ENCODE results near the gene ACADL. TPM values are rescaled to one million over a fixed set of nuclear protein-coding genes. Genes with fewer than 3 reads are reported as not detected.

Gene ACADL
- total and polyA plus RNA-seq, 2 donors (not counting 3 experiments of a cell fraction or from before 2014, with no cell fraction given) = not detected

GRCh38 chr2:210195101-210195852 lies 30.0 kb downstream of the ACADL start:
- no peak for TF ChIP-seq POLR2A (IDR thresholded peaks at IDR 0.05; ENCODE audit: low read depth, low read length)
- TF ChIP-seq, protein P1, sequence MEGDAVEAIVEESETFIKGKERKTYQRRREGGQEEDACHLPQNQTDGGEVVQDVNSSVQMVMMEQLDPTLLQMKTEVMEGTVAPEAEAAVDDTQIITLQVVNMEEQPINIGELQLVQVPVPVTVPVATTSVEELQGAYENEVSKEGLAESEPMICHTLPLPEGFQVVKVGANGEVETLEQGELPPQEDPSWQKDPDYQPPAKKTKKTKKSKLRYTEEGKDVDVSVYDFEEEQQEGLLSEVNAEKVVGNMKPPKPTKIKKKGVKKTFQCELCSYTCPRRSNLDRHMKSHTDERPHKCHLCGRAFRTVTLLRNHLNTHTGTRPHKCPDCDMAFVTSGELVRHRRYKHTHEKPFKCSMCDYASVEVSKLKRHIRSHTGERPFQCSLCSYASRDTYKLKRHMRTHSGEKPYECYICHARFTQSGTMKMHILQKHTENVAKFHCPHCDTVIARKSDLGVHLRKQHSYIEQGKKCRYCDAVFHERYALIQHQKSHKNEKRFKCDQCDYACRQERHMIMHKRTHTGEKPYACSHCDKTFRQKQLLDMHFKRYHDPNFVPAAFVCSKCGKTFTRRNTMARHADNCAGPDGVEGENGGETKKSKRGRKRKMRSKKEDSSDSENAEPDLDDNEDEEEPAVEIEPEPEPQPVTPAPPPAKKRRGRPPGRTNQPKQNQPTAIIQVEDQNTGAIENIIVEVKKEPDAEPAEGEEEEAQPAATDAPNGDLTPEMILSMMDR (IDR thresholded peaks at IDR 0.05; ENCODE audit: extremely low read depth in 1 of 2, insufficient read depth in 1 of 2, low read depth in 1 of 2, low read length in 2 of 2) = peak; percentile 31 to 45
- Histone ChIP-seq H3K27ac (ENCODE audit: insufficient read depth, low read depth, low read length) (no peak overlapping the region), H3K4me3 (replicated peaks in 1 of 3; ENCODE audit: insufficient read depth in 1 of 3, low read depth in 1 of 3, low read length in 3 of 3) (peak overlapping the region; percentile 13 to 76 (median 45)), H4K20me1 (replicated peaks; ENCODE audit: control insufficient read depth, extremely low read depth, insufficient read depth, low read length) (no peaks in the 10 kb centered on the region), H3K36me3 (ENCODE audit: control insufficient read depth in 2 of 2, extremely low read depth in 1 of 2, insufficient read depth in 2 of 2, low read length in 2 of 2) (no peaks in the 10 kb centered on the region), H3K4me2 (ENCODE audit: insufficient read depth, low read length) (peak overlapping the region; percentile 78), H3K9me3 (replicated peaks; ENCODE audit: control insufficient read depth, insufficient read depth, low read length) (no peaks in the 10 kb centered on the region), H2AFZ (ENCODE audit: low read depth, low read length) (peak overlapping the region; percentile 46), H3K9me1 (replicated peaks; ENCODE audit: control insufficient read depth, extremely low read depth, insufficient read depth, low read length) (no peaks in the 10 kb centered on the region), H3K4me1 (ENCODE audit: control insufficient read depth, extremely low read depth, insufficient read depth, low read length) (peaks cover 14% of the 10 kb centered on the region), H3K27me3 (ENCODE audit: control insufficient read depth in 2 of 2, insufficient read depth in 2 of 2, low read length in 2 of 2) (peaks cover 0 to 3% of the 10 kb centered on the region in 2 experiments), H3K9ac (replicated peaks; ENCODE audit: extremely low read depth, insufficient read depth, low read length) (no peak overlapping the region), H3K79me2 (ENCODE audit: control insufficient read depth, insufficient read depth, low read length) (no peaks in the 10 kb centered on the region)
- ChIA-PET CTCF (interaction anchor here (0.6 to 2.5 kb wide), 15 partner anchors 9 to 850 kb away, joined by 3 to 46 read pairs (median 4); partner anchors contain the start of gene KANSL1L), POLR2A (no interaction called here)
- FAIRE-seq (peak; percentile 52), DNase-seq (ENCODE audit: low read depth, low spot score) (peak; percentile 65)
- dilution Hi-C loops (cut with MboI; ENCODE audit: extremely low pct_ligation_motif_present, low sequenced_read_pairs) (no loop called here), intact Hi-C loops (cut with micrococcal nuclease) (loop anchor here (1.0 to 10.0 kb wide), 5 partner anchors 24 to 618 kb away; partner anchors contain the start of gene KANSL1L)
- no TSS peak for BruUV-seq (replicated peaks)

DNA sequence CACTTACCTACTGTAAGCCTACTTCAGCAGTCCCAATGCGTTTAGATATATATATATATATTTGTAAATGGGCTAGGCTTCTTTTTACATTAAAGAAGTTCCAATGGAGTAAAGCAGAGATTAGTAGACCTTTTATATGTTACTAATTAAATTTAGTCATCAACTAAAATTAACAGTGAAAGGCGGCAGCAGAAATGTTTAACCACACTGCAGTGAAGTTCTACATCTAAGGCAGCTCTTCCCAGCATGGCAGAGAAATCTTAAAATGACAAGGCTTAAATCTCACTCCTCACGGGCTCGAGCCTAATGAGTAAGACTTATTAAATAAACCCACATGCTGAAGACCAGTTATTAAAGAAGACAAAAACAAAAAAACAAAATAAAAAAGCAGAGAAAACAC lies 34.9 kb downstream of the ACADL start:
- no peaks in the 10 kb centered on the region for H3K36me3 ChIP-seq (ENCODE audit: control insufficient read depth in 2 of 2, extremely low read depth in 1 of 2, insufficient read depth in 2 of 2, low read length in 2 of 2)
- no peak overlapping the region for H3K9ac ChIP-seq (replicated peaks; ENCODE audit: extremely low read depth, insufficient read depth, low read length)
- H3K9me1 ChIP-seq (replicated peaks; ENCODE audit: control insufficient read depth, extremely low read depth, insufficient read depth, low read length) = no peaks in the 10 kb centered on the region
- FAIRE-seq = no peak
- no peak overlapping the region for H2AFZ ChIP-seq (ENCODE audit: low read depth, low read length)
- BruUV-seq (replicated peaks) = no TSS peak
- no peaks in the 10 kb centered on the region for H3K27me3 ChIP-seq (ENCODE audit: control insufficient read depth in 2 of 2, insufficient read depth in 2 of 2, low read length in 2 of 2)
- intact Hi-C loops (cut with micrococcal nuclease) = loop anchor here (10.0 kb wide), 1 partner anchor 396 kb away; no protein-coding TSS in a partner anchor
- ChIA-PET POLR2A (no interaction called here), CTCF (interaction anchor here (1.5 to 3.8 kb wide), 3 partner anchors 8 to 213 kb away, joined by 4 to 26 read pairs (median 12); no protein-coding TSS in a partner anchor)
- peaks cover 5% of the 10 kb centered on the region for H3K4me1 ChIP-seq (ENCODE audit: control insufficient read depth, extremely low read depth, insufficient read depth, low read length)
- no peak overlapping the region for H3K4me3 ChIP-seq (replicated peaks in 1 of 3; ENCODE audit: insufficient read depth in 1 of 3, low read depth in 1 of 3, low read length in 3 of 3)
- dilution Hi-C loops (cut with MboI; ENCODE audit: extremely low pct_ligation_motif_present, low sequenced_read_pairs) = no loop called here
- H3K4me2 ChIP-seq (ENCODE audit: insufficient read depth, low read length) = no peak overlapping the region
- no peak overlapping the region for H3K27ac ChIP-seq (ENCODE audit: insufficient read depth, low read depth, low read length)
- DNase-seq (ENCODE audit: low read depth, low spot score) = no peak
- TF ChIP-seq GATA2 (IDR thresholded peaks at IDR 0.05; ENCODE audit: insufficient read depth, insufficient read length, low read depth, low read length) = no peak
- H4K20me1 ChIP-seq (replicated peaks; ENCODE audit: control insufficient read depth, extremely low read depth, insufficient read depth, low read length) = no peaks in the 10 kb centered on the region
- no peaks in the 10 kb centered on the region for H3K79me2 ChIP-seq (ENCODE audit: control insufficient read depth, insufficient read depth, low read length)
- H3K9me3 ChIP-seq (replicated peaks; ENCODE audit: control insufficient read depth, insufficient read depth, low read length) = no peaks in the 10 kb centered on the region

Data from endothelial cell of umbilical vein (primary cell).